ENCODE data around the gene SUSD5. TPM values are rescaled to one million over a fixed set of nuclear protein-coding genes. Genes with fewer than 3 reads are reported as not detected.
A peak's percentile ranks its signal among the peaks of the same experiment; 100 is the strongest.

The SUSD5 gene
- total RNA-seq, 1 experiment from 2014 or later: 4.9 TPM

DNA sequence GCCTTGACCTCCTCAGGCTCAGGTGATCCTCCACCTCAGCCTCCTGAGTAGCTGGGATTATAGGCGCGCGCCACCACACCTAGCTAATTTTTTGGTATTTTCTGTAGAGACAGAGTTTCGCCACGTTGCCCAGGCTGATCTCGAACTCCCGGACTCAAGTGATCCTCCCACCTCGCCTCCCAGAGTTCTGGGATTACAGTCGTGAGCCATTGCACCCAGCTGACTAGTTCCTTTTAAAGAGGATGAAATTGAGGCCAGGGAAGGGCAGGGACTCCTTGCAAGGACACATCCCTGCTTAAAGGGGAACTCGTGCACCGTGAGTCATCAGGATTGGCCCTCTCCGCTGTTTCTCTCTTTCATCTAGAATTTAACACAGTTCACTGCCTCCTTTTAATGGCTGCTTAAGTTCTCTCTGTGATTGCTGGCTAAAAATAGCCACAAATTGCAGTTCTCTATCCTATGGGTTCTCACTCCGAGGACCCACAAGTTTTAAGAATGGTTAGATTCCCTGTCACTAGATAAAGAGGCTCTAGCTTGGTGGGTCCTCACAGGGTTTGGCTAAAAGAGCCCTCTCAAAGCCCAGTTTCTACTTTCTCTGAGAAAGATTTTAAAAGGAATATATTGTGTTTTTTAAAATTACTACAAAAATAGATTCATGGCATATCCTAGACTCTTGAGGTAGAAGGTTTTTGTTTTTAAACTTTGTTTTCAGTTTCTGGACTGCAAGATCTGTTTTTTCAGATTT, 103.4 kb downstream of the SUSD5 start:
- Histone ChIP-seq H2BK120ac (ENCODE audit: low read depth, low read length, poor library complexity, severe bottlenecking) (no peak overlapping the region), H3K4me2 (ENCODE audit: insufficient read depth, insufficient read length, low read length) (peak overlapping the region; percentile 86), H2AFZ (ENCODE audit: low read length) (no peak overlapping the region), H2BK12ac (ENCODE audit: insufficient read length, low read depth, low read length) (no peak overlapping the region), H2BK15ac (ENCODE audit: low read depth, low read length) (no peak overlapping the region), H3K56ac (ENCODE audit: insufficient read length, low read depth, low read length) (no peak overlapping the region), H2AK5ac (ENCODE audit: insufficient read length, low read length) (no peak overlapping the region), H3K27me3 (ENCODE audit: insufficient read depth, low read length) (no peaks in the 10 kb centered on the region), H3K4me1 (ENCODE audit: insufficient read depth, low read length) (no peaks in the 10 kb centered on the region), H3T11ph (ENCODE audit: low read length) (no peak overlapping the region), H3K79me1 (ENCODE audit: insufficient read depth, low read depth, low read length, poor library complexity, severe bottlenecking) (no peaks in the 10 kb centered on the region), H3K27ac (ENCODE audit: insufficient read length, low read depth, low read length) (no peak overlapping the region), H4K5ac (ENCODE audit: insufficient read length, low read depth, low read length) (no peak overlapping the region), H2BK5ac (ENCODE audit: insufficient read length, low read length) (no peak overlapping the region), H3K14ac (ENCODE audit: insufficient read depth, low read length) (no peak overlapping the region), H3K9ac (ENCODE audit: extremely low read depth, insufficient read length, low read length) (peak overlapping the region; percentile 28), H4K8ac (replicated peaks; ENCODE audit: insufficient read length, low read depth, low read length) (no peak overlapping the region), H4K91ac (ENCODE audit: insufficient read length, low read depth, low read length) (no peak overlapping the region), H3K23me2 (ENCODE audit: insufficient read length, low read depth, low read length, poor library complexity, severe bottlenecking) (peaks cover 11% of the 10 kb centered on the region), H2BK20ac (ENCODE audit: low read depth, low read length, poor library complexity, severe bottlenecking) (no peak overlapping the region), H3K4ac (ENCODE audit: low read depth, low read length) (no peak overlapping the region), H3K18ac (ENCODE audit: insufficient read length, low read depth, low read length) (no peak overlapping the region), H3K79me2 (ENCODE audit: insufficient read depth, low read length) (no peaks in the 10 kb centered on the region), H4K20me1 (ENCODE audit: control insufficient read depth, insufficient read depth, insufficient read length) (no peaks in the 10 kb centered on the region), H3K9me3 (ENCODE audit: control insufficient read depth, low read depth, low read length) (no peaks in the 10 kb centered on the region), H3K23ac (ENCODE audit: insufficient read length, low read depth, low read length) (no peak overlapping the region)
- no CpG with 5 or more reads among the region's 13 CpGs for WGBS (ENCODE audit: extremely low coverage, insufficient read length, low lambda C conversion rate)
- Mint-ChIP-seq H3K4me1 (peaks cover 10 to 11% of the 10 kb centered on the region in 2 experiments), H3K36me3 (ENCODE audit: insufficient read depth in 1 of 3, low read depth in 3 of 3) (peaks cover 4 to 6% (median 5%) of the 10 kb centered on the region in 3 experiments; a peak in 4 of 7 replicates), H3K27ac (peak overlapping the region in 1 of 3 experiments; percentile 34; a peak in 1 of 7 replicates), H3K4me3 (peak overlapping the region; percentile 73 to 86), H3K9me3 (peaks cover 0 to 2% of the 10 kb centered on the region in 2 experiments; a peak in 2 of 5 replicates), H3K27me3 (ENCODE audit: low read depth) (peaks cover 3% of the 10 kb centered on the region)
- TF ChIP-seq, protein P1, sequence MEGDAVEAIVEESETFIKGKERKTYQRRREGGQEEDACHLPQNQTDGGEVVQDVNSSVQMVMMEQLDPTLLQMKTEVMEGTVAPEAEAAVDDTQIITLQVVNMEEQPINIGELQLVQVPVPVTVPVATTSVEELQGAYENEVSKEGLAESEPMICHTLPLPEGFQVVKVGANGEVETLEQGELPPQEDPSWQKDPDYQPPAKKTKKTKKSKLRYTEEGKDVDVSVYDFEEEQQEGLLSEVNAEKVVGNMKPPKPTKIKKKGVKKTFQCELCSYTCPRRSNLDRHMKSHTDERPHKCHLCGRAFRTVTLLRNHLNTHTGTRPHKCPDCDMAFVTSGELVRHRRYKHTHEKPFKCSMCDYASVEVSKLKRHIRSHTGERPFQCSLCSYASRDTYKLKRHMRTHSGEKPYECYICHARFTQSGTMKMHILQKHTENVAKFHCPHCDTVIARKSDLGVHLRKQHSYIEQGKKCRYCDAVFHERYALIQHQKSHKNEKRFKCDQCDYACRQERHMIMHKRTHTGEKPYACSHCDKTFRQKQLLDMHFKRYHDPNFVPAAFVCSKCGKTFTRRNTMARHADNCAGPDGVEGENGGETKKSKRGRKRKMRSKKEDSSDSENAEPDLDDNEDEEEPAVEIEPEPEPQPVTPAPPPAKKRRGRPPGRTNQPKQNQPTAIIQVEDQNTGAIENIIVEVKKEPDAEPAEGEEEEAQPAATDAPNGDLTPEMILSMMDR (conservative IDR thresholded peaks at IDR 0.05): no peak
- DNase-seq: no peak
